GM15510 (cell line): ENCODE results near the gene SVEP1.

ENCODE experiments used
- POLR2A ChIP-seq: IDR thresholded peaks from 3 replicates; pipeline ENCODE4 v1.6.1; 2011; ENCODE audit warnings: borderline replicate concordance; ENCODE audit not compliant: insufficient read length; ENCODE audit errors: extremely low read depth

SVEP1 gene

DNA sequence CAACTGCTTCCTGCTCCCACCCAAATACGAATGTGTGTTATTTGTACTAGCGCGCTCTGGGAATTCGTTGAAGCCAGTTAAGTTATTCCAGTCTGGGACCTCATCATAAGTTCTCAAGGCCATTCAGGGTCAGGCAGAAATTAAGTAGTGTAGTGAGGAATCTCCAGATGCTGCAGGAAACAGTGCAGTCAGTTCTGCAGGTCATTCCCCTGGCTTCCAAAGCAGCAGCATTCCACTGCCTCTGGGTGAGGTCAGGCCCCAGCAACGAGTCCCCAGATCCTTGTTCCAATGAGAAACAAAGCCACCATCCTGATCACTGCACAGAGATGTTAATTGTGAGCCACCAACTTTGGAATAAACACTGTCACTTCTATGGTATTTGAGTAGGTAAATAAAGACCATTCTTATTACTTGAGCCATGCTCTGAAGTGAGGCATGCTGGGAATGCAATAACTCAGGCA, 33.1 kb downstream of the SVEP1 start:
- no peak for TF ChIP-seq POLR2A

DNA sequence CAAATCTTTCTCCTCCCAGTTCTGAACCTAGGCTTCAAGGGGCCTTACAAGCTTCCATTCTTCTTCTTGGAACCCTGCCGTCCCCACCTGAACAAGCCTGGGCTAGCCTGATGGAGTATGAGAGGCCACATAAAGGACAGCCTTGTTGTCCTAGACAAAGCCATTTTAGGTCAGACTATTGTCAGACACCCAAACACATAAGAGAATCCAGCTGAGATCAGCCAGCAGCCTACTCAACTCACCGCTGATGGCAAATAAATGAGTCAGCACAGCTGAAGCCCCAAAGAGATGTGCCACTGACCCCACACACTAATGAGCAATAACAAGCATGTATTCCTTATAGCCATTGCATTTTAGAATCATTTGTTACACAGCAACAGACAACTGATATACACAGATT, 33.8 kb downstream of the SVEP1 start:
- no peak for TF ChIP-seq POLR2A

DNA sequence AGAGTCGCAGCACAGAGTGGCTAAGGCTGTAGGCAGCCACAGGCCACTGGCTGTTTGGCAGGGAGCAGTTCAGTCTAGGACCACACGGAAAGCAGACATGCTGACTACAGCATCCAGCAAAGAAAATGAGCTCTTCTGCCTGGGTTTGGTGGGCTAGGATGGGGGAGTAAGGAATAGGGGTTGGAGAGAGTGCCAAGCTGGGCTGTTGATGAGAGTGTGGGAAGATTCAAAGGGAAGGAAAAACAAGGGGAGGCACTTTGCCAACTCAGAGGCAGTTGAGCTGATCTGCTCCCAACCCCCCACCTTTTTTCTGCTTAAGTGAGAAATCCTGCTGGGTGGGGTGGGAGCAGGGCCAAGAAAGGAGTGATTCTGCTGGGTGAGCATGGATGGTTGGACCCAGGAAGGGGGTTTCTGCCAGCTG, 35.9 kb downstream of the SVEP1 start:
- no peak for TF ChIP-seq POLR2A

DNA sequence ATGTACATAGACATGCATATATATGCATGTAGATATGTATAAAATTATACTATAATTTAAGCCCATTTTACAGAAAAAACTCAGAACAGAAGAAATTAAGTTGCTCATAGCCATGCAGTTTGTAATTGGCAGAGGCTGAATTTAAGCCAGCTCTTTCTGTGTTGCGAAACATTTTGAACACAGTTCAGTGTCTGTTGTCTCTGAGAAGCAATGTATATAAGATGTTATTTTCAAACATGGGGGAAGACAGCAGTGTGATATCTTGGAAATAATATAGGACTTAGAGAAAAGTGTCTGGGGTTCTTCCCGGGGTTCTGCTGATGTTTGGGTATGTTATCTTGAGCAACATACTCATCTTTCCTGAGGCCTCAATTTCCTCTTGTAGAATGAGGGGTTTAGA, 37.6 kb downstream of the SVEP1 start:
- no peak for TF ChIP-seq POLR2A

DNA sequence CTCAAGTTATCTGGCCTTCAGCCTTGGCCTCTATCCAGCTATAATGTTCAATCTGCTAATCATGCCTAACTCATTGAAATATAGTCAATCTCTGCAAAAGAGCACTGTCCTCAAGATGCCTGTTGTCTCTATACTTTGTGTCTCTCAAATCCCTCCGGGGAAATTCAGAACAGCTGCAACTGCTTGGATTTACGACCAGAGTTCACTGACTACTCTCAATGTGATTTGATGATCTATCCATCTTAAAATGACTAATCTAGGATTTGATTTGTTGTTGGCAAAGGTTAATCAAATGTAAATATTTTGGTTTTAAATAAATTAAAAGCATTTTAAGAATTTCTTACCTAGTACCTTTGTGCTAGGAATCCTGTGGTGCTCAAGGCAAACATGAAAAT, 40.9 kb downstream of the SVEP1 start:
- no peak for TF ChIP-seq POLR2A

DNA sequence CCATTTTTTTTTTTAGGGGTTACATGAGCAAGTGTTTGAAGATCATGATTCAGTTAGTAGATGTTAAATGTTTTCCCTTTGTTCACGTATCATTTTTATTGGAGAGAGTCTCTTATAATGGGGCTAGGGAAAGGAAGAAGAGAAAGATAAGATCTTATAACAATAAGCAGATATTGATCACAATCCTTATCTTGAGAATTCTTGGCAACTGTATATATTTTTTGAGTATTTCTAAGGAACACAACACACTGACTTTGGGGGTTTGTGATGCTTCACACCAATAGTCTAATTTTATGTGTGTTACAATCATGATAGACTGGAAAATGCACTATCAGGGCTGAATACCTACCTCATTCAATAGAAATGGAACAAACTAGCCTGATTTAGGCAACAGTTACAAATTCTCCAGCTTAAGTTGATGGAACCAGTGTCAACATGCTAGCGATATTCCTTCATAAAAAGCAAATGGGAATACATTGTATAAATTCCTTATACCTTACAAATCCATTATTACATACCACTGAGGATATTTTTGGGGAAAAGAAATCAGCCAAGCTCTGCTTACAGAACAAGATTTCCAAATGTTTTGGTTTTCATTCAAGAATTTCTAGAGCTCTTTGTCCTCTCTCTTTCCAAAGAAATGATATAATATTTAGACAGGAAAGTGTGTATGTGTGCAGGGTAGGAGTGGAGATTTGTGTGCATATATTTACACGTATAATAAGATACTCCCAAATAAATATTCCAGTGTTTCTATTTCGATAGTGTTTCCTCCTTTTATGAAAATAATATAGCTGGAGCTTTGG, 41.5 kb downstream of the SVEP1 start:
- no peak for TF ChIP-seq POLR2A

DNA sequence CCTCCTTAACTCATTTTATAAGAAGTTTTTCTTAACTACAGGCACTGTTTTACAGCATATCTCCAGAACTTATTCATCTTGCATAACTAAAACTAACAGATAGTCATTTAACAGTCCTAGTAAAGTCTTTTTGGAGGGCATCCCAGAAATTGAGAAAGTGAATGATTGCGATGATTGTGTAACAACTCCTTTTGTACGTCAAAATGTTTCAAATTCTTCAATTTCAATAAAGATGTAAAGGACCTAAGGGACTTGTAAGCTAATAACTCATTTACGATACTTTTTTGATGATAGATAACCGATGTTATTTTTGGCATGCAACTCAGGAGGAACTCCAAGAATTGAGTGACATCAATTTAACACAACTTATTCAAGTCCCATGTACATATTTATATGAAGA, 42.7 kb downstream of the SVEP1 start:
- no peak for TF ChIP-seq POLR2A

DNA sequence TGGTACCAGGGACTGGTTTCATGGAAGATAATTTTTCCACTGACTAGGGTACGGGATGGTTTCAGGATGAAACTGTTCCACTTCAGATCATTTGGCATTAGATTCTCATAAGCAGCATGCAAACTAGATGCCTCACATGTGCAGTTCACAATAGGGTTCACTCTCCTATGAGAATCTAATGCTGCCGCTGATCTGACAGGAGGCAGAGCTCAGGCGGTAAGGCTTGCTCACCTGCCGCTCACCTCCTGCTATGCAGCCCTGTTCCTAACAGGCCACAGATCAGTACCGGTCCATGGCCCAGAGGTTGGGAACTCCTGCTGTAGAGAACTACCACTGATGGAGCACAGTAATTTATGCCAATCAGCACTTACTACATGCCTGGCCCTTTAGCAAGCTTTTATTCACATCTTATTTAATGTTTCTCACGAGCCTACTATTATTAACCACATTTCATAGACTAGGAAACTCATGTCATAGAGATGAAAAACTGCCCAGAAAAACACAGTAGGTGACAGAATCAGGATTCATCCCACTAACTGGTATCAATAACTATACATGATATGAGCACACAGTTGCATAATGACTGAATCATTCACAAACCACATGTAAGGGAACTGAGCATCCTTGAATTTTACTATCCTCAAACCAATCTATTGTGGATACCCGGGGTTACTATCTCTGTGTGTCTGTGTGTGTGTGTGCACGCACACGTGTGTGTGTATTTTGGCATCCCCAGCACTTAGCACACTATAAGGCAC, 46.5 kb downstream of the SVEP1 start:
- no peak for TF ChIP-seq POLR2A

DNA sequence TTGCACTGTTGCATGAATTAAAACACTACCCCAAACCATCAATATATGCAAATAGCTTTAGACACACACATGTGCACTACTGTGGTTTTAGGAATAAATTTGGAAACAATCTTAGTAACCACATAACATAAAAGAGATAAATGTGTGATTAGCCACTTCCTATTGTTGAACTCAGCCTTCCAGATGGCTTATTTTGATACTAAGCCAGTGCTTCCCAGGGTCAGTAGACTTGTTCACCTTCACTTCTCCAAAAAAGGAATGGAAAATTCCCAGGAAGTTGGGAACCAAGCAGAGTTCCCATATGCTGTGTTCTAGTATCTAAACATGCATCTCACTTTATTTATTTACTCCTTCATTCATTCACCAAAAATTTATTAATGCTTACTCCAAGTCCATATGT, 47.8 kb downstream of the SVEP1 start:
- TF ChIP-seq POLR2A: no peak

DNA sequence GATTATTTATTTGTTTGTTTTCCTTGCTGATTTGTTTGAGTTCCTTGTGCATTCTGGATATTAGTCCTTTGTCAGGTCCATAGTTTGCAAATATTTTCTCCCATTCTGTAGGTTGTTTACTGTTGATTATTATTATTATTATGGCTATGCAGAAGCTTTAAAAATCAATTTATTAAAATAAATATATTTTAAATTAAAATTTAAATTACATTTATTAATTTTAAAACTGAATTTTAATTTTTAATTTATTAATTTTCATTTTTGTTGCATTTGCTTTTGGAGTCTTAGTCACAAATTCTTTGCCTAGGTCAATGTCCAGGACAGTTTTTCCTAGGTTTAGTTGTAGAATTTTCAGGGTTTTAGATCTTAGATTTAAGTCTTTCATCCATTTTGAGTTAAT, 50.9 kb downstream of the SVEP1 start:
- no peak for TF ChIP-seq POLR2A

DNA sequence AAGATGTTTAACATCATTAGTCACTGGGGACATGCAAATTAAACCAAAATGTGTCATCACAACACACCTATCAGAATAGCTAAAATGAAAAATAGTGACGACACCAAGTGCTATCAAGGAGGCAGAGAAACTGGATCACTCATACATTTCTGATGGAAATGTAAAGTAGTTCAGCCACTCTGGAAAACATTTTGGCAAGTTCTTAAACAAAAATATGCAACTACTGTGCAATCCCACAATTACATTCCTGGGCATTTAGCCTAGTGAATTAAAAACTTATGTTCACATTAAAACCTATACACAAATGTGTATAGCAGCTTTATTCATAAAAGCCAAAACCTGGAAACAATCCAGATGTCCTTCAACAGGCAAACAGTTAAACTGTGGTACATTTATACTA, 53.1 kb downstream of the SVEP1 start:
- TF ChIP-seq POLR2A: no peak

DNA sequence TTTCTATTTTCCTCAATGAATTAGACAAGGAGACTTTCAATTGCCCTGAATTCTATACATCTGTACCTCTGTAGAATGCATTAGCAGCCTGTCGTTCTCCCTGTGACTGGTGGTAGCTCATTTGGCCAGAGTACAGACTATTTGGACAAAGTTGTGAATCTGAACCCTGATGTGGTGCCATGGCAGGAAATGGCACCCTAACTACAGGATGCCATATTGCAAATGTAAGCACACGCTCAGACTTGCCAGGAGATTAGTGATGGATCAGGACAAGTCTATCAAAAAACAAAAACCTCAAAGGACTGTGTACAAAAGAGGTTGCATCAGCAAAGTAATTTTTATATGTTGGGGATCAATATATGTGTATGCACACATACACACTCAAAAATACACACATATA, 58.3 kb downstream of the SVEP1 start:
- TF ChIP-seq POLR2A: no peak

DNA sequence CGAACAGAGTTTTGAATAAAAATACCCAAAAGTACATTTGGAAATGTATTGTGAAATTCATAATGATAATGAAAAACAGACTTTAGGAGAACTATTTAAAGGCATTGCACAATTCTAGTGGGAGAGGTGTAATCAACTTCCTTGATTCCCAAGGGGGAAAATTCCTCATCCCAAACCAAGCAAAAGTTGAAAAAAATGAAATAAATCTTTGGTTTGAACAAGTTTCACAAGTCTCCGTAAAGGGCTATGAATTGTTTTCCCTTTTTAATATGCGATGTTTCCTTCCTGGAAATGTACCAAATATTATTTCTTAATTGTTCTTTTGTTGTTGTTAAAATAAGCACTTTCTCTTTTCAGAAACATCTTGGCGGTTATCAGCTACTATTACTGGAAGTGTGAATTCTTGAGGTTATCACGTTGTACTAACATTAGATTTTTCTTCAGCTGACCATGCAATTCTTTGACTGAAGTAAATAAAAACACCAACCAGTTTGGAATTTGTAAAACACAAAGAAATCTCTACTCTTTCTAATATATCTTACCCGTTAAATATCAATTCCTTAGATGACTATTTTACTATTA, 59.3 kb downstream of the SVEP1 start:
- no peak for TF ChIP-seq POLR2A

DNA sequence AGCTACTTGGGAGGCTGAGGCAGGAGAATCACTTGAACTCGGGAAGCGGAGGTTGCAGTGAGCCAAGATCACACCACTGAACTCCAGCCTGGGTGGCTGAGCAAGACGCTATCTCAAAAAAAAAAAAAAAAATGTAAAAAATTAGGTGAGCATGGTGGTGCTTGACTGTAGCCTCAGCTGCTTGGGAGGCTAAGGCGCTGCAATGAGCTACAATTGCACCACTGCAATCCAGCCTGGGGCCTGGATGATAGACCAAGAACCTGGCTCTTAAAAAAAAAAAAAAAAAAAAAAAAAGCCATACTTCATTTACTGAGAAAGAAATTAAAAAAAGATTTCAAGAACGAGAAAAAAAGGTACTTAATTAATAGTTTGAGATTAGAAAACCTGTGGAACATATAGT, 62.1 kb downstream of the SVEP1 start:
- TF ChIP-seq POLR2A: no peak

DNA sequence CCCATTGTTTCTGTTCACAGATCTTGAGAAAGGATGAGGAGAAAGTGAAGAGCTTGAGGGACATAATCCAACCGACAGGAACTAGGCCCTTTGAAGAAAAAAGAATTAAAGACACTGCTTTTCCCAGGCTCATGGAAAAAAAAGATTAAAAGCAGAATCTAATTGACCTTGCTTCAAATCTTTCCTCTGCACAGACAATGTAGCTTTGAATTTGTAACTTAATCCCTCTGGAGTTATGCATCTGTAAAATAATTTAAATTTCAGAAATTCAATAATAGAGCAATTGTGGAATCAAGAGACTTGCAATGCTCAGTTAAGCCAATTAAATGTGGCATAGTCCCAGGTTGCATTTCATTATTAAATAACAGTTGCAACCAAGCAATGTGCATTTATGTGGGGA, 64.6 kb downstream of the SVEP1 start:
- no peak for TF ChIP-seq POLR2A

DNA sequence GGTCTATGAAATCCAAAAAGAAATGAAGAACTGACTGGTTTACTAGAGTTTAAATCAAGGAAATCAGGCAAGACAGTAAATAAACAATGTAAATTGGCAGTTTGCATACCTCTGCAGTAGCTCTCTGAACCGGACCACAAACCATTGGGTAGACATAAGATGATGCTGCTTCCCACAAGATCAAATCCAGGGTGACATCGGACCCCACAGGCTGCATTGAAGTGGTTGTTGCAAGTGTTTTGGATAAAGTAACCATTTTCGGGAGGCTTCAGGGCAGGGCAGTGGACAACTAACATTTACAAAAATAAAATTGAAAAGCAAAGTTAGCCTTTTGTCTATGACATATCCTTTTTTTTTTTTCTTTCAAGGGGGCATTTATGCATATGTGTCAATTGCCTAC, 66.7 kb downstream of the SVEP1 start:
- no peak for TF ChIP-seq POLR2A

DNA sequence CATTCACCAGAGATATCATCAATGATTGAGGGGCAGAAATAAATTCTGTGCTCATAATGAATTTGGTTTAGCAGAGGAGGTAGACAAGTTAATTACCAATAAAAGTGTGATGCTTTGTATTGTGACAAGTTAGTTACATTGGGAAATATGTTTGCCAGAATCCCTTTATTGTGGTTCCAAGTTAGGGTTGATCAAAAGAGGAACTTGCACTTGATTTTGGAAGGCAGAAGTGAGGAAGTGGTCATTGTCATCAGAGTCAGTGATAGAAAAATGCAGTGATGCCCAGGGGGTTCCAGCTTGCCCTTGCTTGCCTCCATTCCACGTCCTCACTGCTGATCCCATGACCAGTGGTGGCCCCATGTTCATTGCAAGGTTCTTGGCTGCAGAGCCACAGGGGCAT, 69.7 kb downstream of the SVEP1 start:
- TF ChIP-seq POLR2A: no peak

DNA sequence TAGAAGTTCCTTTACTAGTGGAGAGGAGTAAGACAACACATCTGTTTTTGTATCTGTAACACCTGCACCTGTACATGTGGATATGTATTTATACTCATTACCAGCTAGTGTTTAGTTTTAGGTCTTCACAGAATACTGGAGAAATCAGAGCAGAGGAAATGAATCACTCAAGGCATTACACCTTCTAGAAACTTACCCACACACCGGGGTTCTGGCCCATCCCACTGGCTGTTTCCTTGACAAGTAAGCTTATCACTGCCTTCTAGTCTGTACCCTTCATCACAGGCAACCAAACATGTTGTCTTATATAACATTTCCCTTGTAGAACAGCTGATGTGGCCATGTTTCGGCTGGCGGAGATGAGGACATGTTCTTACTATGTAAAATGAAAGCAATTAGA, 76.7 kb downstream of the SVEP1 start:
- no peak for TF ChIP-seq POLR2A
